SH-SY5Y (cell line): ENCODE data around the gene TMEM109.

Experiments used
- GATA2 ChIP-seq: IDR thresholded peaks from 2 replicates; pipeline ENCODE4 v1.6.1; 2011; ENCODE audit warnings: mild to moderate bottlenecking, low read depth, low read length
- GATA3 ChIP-seq: IDR thresholded peaks from 2 replicates; pipeline ENCODE4 v1.6.1; 2011; ENCODE audit warnings: low read depth, mild to moderate bottlenecking, low read length, moderate library complexity

DNA sequence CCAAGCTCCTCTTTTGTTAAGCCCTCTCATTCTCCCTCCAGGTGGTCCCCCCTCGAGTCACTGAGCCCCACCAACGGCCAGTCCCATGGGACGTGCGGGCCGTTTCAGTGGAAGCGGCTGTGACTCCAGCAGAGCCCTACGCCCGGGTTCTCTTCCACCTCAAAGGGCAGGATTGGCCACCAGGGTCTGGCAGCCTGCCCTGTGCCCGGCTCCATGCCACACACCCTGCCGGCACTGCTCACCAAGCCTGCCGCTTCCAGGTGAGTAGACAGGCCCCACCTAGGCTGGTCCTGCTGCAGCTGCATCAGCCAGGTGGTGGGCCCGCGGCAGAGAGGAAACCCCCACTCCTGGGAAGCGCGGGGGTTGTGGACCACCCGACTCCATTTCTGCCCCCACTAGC lies 13.6 kb downstream of the TMEM109 start:
- TF ChIP-seq GATA3 (no peak), GATA2 (no peak)
